Epithelial cell of esophagus (primary cell): ENCODE measurements around the gene SUGCT.
"Not testable (repeated sequence)": the region's sequence is repeated elsewhere in the genome, so short reads cannot be mapped to it uniquely, and the experiment has no call there.

ENCODE experiments used
- DNase-seq: peaks from one replicate; pipeline ENCODE4 v3.0.0; 2010; ENCODE audit warnings: low read depth
- H3K4me3 ChIP-seq: 2 replicates; pipeline ENCODE4 v1.5.1; 2011; ENCODE audit warnings: mild to moderate bottlenecking, low read length, control low read depth
- CTCF ChIP-seq: IDR thresholded peaks from 2 replicates; pipeline ENCODE4 v1.5.1; 2011; ENCODE audit warnings: low read depth, mild to moderate bottlenecking, low read length, control low read depth, inconsistent platforms; ENCODE audit not compliant: insufficient read depth; ENCODE audit errors: missing control alignments

The SUGCT gene

DNA sequence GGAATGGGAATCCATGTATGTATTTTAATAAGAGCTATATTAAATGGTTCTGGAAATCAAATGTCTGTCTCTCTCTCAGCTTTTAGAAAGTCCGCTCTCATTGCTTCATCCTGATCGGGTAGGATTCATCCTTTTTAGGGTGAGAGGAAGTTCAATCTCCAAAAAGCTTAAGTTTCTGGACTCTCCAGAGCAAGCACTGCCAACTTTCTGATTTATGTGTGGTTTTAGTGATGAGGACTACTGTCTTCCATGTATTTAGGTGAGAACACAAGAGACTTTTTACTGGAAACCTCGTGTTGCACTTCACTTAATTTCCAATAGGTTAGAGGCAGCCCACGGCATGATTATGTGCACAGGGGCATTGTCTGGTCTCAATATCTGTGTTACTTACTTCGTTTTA is 267.9 kb downstream of the SUGCT start:
- H3K4me3 ChIP-seq = no peak overlapping the region
- TF ChIP-seq CTCF = no peak
- DNase-seq = no peak

DNA sequence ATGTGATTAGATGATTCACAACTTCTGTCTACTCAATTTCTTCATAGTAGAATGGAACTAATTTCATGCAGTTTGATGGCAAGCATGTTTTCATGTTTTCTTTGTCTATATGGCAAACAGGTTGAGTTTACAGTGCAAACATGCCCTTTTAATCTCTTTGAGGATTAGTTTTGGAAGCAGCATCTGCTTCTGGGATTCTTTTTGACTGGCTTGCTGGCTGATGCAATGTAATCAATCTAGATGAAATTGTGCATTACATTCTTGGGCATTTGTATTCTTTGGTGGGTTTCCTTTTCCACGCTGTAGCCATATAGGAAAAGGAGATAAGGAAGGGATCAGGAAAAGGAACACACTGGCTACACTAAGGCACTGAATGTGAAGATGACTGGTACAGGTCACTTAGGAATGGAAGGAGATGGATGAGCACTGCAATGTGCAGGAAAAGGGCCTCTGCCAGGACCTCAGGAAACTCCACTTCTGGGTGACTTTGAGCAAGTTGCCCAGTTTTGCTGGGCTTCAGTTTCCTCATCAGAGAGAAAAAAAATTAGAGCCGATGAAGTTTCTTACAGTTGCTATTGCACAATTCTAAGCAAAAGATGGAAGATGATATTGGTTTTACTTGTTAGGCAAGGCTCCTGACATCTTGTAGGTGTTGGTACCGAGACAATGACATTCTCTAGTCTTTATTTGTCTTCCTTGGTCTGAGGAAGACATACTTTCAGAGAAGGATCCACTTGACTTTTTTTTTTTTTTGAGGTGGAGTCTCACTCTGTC is 269.1 kb downstream of the SUGCT start:
- no peak overlapping the region for H3K4me3 ChIP-seq
- no peak for DNase-seq
- no peak for TF ChIP-seq CTCF

DNA sequence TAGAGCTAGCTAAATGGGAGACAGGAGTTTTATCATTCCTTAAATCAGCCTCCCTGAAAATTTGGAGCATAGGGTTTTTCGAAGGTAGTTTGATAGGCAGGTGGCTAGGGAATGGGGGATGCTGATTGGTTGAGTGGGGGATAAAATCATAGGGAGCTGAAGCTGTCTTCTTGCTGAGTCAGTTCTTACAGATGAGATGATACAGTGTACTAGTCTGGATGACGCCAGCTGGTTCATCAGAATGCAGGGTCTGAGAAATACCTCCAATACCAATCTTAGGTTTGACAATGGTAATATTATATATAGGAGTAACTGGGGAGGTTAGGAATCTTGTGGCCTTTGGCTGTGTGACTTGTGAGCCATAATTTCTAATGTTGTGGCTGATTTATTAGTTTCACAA is 271.2 kb downstream of the SUGCT start:
- no peak for TF ChIP-seq CTCF

GRCh38 chr7:40412323-40412722 is 277.5 kb downstream of the SUGCT start:
- no peak for DNase-seq
- no peak overlapping the region for H3K4me3 ChIP-seq
- no peak for TF ChIP-seq CTCF

More for the DNA sequence above, 271.2 kb downstream of the SUGCT start:
- DNase-seq = no peak
- no peak overlapping the region for H3K4me3 ChIP-seq

DNA sequence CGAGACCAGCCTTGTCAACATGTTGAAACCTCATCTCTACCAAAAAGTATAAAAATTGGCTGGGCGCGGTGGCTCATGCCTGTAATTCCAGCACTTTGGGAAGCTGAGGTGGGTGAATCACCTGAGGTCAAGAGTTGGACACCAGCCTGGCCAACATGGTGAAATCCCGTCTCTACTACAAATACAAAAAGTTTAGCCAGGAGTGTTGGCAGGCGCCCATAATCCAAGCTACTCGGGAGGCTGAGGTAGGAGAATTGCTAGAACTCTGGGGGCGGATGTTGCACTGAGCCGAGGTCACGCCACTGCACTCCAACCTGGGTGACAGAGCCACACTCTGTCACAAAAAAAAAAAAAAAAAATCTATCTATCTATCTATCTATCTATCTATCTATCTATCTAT is 279.9 kb downstream of the SUGCT start:
- H3K4me3 ChIP-seq, DNase-seq: not testable (repeated sequence)

GRCh38 chr7:40418448-40418847 is 283.6 kb downstream of the SUGCT start:
- no peak for TF ChIP-seq CTCF
- DNase-seq = no peak
- H3K4me3 ChIP-seq = no peak overlapping the region

DNA sequence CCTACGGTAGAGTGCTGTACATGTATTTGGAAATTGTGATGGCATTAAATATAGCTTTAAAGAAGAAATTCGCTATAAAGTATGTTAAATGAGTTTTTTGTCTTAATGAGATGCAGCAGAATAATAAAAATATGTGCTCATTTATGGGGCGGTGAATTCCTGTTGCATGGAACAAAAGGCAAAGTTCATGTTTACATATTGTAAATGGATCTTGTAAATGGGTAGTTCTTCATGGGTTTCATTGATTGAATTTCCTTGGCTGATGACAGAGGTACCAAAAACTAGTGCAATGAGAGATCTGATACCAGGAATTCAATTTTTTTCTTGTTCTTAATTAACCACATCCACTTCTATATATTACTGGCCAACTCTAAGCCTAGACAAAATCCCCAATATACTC is 284.2 kb downstream of the SUGCT start:
- no peak for DNase-seq
- no peak overlapping the region for H3K4me3 ChIP-seq
- TF ChIP-seq CTCF = no peak
